Gastrocnemius medialis (tissue), 4 donors: Measurements from ENCODE around the gene AADACL3. TPM values are rescaled to one million over a fixed set of nuclear protein-coding genes. Genes with fewer than 3 reads are reported as not detected.
"Not testable (repeated sequence)": the region's sequence is repeated elsewhere in the genome, so short reads cannot be mapped to it uniquely, and the experiment has no call there.

Experiments
- ATAC-seq, 2 donors: fragments of 150-250 bp; one replicate each; pipeline ENCODE4 v1.9.1; 2016
- DNase-seq, 2 donors: peaks; one replicate each; pipeline ENCODE4 v3.0.0-alpha.2; 2019
- H3K27ac ChIP-seq, 4 donors: fragments of 200-600 bp; sonication (generic); 1 replicate in 1 of 4; 2 replicates in 3 of 4; pipeline ENCODE4 v1.5.1; 2016 to 2018; ENCODE audit warnings: mild to moderate bottlenecking in 2 of 4, moderate library complexity in 1 of 4
- H3K27me3 ChIP-seq, 3 donors: fragments of 200-600 bp; sonication (generic) in 2 of 3; 1 replicate in 1 of 3; 2 replicates in 2 of 3; pipeline versions ENCODE4 v1.5.1 to v1.6.0; 2016 to 2019; ENCODE audit warnings: mild to moderate bottlenecking in 1 of 3, moderate library complexity in 1 of 3
- H3K36me3 ChIP-seq, 2 donors: fragments of 200-600 bp; sonication (generic) in 1 of 2; one replicate each; pipeline ENCODE4 v1.5.1; 2017 to 2018
- H3K4me1 ChIP-seq, 2 donors: fragments of 200-600 bp; sonication (generic) in 1 of 2; one replicate each; pipeline ENCODE4 v1.5.1; 2016 to 2017; ENCODE audit warnings: mild to moderate bottlenecking in 2 of 2
- H3K4me3 ChIP-seq, 4 donors: fragments of 200-600 bp; sonication (generic) in 3 of 4; 1 replicate in 1 of 4; 2 replicates in 3 of 4; pipeline ENCODE4 v1.5.1; 2016 to 2019; ENCODE audit warnings: mild to moderate bottlenecking in 2 of 4
- H3K9me3 ChIP-seq, 3 donors: fragments of 200-600 bp; sonication (generic) in 2 of 3; 1 replicate in 1 of 3; 2 replicates in 2 of 3; pipeline ENCODE4 v1.5.1; 2016 to 2019
- POLR2A ChIP-seq, 2 donors: fragments of 450-650 bp; IDR thresholded peaks; one replicate each; pipeline ENCODE4 v1.6.1; 2017; ENCODE audit warnings: antibody characterized with exemption in 2 of 2, mild to moderate bottlenecking in 2 of 2, moderate library complexity in 2 of 2
- in situ Hi-C, 4 donors: fragments of 200-750 bp; cut with MboI; loops; one replicate each; pipeline versions ENCODE4 v1.15.0 to v1.8.0; 2017; ENCODE audit warnings: low sequenced_read_pairs in 4 of 4
- intact Hi-C: fragments of 100-400 bp; cut with DNase I; formaldehyde crosslinking; loops from one replicate; pipeline ENCODE4 v1.15.1; 2023; ENCODE audit warnings: low total_unique reads
- total RNA-seq, 4 donors: library from RNA; depleted of rRNA; stranded (reverse); fragments of >200 nt; gene quantifications; one replicate each; pipeline versions ENCODE4 v1.1.0 to v1.2.3, GENCODE V29; 2016
- TF ChIP-seq, protein P1 (sequence below), 5 experiments: fragments of 450-650 bp in 3 of 5; fragments of 200-600 bp in 2 of 5; sonication (generic) in 2 of 5; IDR thresholded peaks in 4 of 5; conservative IDR thresholded peaks in 1 of 5; 1 replicate in 4 of 5; 2 replicates in 1 of 5; pipeline ENCODE4 v1.5.1; 2016 to 2019; ENCODE audit warnings: antibody characterized with exemption in 5 of 5, mild to moderate bottlenecking in 3 of 5, moderate library complexity in 3 of 5

The AADACL3 gene, protein sequence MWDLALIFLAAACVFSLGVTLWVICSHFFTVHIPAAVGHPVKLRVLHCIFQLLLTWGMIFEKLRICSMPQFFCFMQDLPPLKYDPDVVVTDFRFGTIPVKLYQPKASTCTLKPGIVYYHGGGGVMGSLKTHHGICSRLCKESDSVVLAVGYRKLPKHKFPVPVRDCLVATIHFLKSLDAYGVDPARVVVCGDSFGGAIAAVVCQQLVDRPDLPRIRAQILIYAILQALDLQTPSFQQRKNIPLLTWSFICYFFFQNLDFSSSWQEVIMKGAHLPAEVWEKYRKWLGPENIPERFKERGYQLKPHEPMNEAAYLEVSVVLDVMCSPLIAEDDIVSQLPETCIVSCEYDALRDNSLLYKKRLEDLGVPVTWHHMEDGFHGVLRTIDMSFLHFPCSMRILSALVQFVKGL
- total RNA-seq: not detected

DNA sequence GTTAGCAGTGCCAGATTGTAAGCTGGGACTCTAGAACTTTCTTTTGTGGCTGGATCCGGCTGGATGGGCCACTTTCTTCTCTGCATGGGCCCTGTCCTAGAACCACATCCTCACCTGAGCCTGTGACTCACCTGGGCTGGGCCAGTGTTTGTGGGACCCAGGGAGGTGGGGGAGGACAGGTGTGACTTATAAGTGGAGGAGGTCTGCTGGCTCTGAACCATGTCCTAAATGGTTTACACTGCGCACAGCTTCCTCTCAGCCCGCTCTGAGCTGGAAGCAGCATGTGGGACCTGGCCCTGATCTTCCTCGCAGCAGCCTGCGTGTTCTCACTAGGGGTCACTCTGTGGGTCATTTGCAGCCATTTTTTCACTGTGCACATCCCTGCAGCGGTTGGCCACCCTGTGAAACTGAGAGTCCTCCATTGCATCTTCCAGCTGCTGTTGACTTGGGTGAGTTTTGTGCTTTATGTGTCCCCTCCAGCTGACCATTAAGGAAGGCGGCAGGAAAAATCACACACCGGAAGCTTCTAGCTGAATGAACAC lies at the start of gene AADACL3:
TSS of gene AADACL3 (plus strand) at position 215 of the 542 bp plus-strand sequence. CDS start at position 282, 67 bp downstream.
- Histone ChIP-seq H3K4me1 (no peaks in the 10 kb centered on the region), H3K9me3 (no peaks in the 10 kb centered on the region), H3K36me3 (no peaks in the 10 kb centered on the region), H3K27ac (no peak within 1 kb of the TSS), H3K4me3 (no peak within 1 kb of the TSS), H3K27me3 (no peaks in the 10 kb centered on the region)
- no peak for DNase-seq
- intact Hi-C loops (no loop called here), in situ Hi-C loops (no loop called here)
- ATAC-seq: no peak
- TF ChIP-seq, protein P1, sequence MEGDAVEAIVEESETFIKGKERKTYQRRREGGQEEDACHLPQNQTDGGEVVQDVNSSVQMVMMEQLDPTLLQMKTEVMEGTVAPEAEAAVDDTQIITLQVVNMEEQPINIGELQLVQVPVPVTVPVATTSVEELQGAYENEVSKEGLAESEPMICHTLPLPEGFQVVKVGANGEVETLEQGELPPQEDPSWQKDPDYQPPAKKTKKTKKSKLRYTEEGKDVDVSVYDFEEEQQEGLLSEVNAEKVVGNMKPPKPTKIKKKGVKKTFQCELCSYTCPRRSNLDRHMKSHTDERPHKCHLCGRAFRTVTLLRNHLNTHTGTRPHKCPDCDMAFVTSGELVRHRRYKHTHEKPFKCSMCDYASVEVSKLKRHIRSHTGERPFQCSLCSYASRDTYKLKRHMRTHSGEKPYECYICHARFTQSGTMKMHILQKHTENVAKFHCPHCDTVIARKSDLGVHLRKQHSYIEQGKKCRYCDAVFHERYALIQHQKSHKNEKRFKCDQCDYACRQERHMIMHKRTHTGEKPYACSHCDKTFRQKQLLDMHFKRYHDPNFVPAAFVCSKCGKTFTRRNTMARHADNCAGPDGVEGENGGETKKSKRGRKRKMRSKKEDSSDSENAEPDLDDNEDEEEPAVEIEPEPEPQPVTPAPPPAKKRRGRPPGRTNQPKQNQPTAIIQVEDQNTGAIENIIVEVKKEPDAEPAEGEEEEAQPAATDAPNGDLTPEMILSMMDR (IDR thresholded peaks at IDR 0.05 in 4 of 5, conservative IDR thresholded peaks at IDR 0.05 in 1 of 5): no peak
- no peak for TF ChIP-seq POLR2A (IDR thresholded peaks at IDR 0.05)

DNA sequence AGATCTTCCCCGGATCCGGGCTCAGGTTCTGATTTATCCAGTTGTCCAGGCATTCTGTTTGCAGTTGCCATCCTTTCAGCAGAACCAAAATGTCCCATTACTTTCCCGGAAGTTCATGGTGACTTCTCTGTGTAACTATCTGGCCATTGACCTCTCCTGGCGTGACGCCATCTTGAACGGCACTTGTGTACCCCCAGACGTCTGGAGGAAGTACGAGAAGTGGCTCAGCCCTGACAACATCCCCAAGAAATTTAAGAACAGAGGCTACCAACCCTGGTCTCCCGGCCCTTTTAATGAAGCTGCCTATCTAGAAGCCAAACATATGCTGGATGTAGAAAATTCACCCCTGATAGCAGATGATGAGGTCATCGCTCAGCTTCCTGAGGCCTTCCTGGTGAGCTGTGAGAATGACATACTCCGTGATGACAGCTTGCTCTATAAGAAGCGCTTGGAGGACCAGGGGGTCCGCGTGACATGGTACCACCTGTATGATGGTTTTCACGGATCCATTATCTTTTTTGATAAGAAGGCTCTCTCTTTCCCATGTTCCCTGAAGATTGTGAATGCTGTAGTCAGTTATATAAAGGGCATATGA lies 49.7 kb upstream of the AADACL3 start:
- Histone ChIP-seq H3K9me3 (no peaks in the 10 kb centered on the region), H3K4me1 (peaks cover 27 to 29% of the 10 kb centered on the region in 2 donors), H3K27me3 (no peaks in the 10 kb centered on the region), H3K27ac (no peak overlapping the region), H3K36me3 (no peaks in the 10 kb centered on the region), H3K4me3 (no peak overlapping the region)
- in situ Hi-C loops (loop anchor here in 1 of 4 donors (10.0 kb wide), 1 partner anchor 351 kb away; no protein-coding TSS in a partner anchor), intact Hi-C loops (loop anchor here (5.0 kb wide), 3 partner anchors 214 to 674 kb away; partner anchors contain the start of gene VPS13D)
- ATAC-seq (no peak), DNase-seq (no peak)
- TF ChIP-seq POLR2A (IDR thresholded peaks at IDR 0.05): no peak
- TF ChIP-seq, protein P1 (IDR thresholded peaks at IDR 0.05 in 4 of 5, conservative IDR thresholded peaks at IDR 0.05 in 1 of 5): no peak

DNA sequence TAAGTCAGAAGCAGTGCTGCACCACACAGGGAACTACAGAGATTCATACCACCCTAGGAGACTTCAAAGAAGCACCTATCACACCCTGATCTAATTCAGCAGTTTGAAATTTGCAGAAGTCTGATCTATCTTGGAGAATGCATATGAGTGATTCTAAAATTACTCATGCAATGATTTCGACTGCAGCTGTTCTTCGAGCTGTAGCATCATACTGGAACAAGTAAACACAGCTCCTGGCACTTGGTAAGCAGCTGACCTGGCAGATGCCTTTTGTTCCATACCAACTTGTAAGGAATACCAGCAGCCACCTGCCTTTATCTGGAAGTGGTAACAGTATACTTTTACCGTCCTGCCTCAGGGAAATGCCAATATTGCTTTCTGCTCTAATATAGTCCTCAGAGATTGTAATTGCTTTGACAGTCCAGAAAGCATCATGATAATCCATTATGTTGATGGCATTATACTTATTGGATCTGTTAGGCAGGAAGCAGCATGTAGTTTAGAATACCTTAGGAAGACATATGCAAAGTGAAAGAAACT lies 46.3 kb upstream of the AADACL3 start:
- H3K27me3 ChIP-seq: no peaks in the 10 kb centered on the region
- in situ Hi-C loops: loop anchor here in 1 of 4 donors (10.0 kb wide), 1 partner anchor 355 kb away; no protein-coding TSS in a partner anchor
- intact Hi-C loops: loop anchor here (5.0 to 10.0 kb wide), 4 partner anchors 217 to 835 kb away; partner anchors contain the start of gene VPS13D
- peak; percentile 95 to 98 for ATAC-seq
- peaks cover 30 to 33% of the 10 kb centered on the region in 2 donors for H3K4me1 ChIP-seq
- no peaks in the 10 kb centered on the region for H3K9me3 ChIP-seq
- TF ChIP-seq, protein P1 (IDR thresholded peaks at IDR 0.05 in 4 of 5, conservative IDR thresholded peaks at IDR 0.05 in 1 of 5): peak in 1 of 5 experiments; percentile 9
- peak in 1 of 2 donors; percentile 52 for TF ChIP-seq POLR2A (IDR thresholded peaks at IDR 0.05)
- peak; percentile 90 to 93 for DNase-seq
- H3K36me3 ChIP-seq: no peaks in the 10 kb centered on the region
- H3K27ac ChIP-seq: peak overlapping the region; percentile 89 to 97 (median 96)
- no peak overlapping the region for H3K4me3 ChIP-seq

DNA sequence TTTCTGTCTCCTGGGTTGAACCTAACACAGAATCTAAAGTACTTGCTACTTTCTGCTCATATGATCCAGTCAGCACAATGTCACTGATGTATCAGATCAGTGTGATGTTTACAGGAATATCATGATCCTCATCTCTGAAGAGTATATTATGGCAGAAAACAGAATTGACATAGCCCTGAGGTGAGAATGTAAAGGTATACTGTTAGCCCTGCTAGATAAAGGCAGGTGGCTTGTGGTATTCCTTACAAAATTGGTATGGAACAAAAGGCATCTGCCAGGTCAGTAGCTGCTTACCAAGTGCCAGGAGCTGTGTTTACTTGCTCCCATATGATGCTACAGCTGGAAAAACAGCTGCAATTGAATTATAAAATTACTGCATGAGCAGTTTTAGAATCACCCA lies 41.6 kb upstream of the AADACL3 start:
- Histone ChIP-seq H3K27me3 (no peaks in the 10 kb centered on the region), H3K4me1 (peaks cover 51 to 53% of the 10 kb centered on the region in 2 donors), H3K4me3 (no peak overlapping the region), H3K9me3 (no peaks in the 10 kb centered on the region), H3K27ac (peak overlapping the region; percentile 4 to 91 (median 43)), H3K36me3 (no peaks in the 10 kb centered on the region)
- DNase-seq (no peak), ATAC-seq (peak in 1 of 2 donors; percentile 17)
- in situ Hi-C loops (no loop called here), intact Hi-C loops (loop anchor here (10.0 kb wide), 1 partner anchor 830 kb away; no protein-coding TSS in a partner anchor)
- TF ChIP-seq POLR2A (IDR thresholded peaks at IDR 0.05): peak in 1 of 2 donors; percentile 0
- TF ChIP-seq, protein P1 (IDR thresholded peaks at IDR 0.05 in 4 of 5, conservative IDR thresholded peaks at IDR 0.05 in 1 of 5): no peak

DNA sequence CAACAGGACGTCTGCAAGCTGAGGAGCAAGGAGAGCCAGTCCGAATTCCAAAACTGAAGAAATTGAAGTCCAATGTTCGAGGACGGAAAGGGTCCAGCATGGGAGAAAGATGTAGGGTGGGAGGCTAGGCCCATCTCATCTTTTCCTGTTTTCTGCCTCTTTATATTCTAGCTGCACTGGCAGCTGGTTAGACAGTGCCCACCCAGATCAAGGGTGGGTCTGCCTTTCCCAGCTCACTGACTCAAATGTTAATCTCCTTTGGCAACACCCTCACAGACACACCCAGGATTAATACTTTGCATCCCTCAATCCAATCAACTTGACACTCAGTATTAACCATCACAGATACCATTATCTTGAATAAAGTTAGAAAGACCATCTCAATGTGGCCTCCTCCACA lies 39.8 kb upstream of the AADACL3 start:
- H3K9me3 ChIP-seq, H3K27me3 ChIP-seq, DNase-seq, in situ Hi-C loops, H3K36me3 ChIP-seq, H3K4me3 ChIP-seq, ATAC-seq: not testable (repeated sequence)
- intact Hi-C loops: loop anchor here (10.0 kb wide), 1 partner anchor 829 kb away; no protein-coding TSS in a partner anchor
- Histone ChIP-seq H3K27ac (peak overlapping the region in 3 of 4 donors; percentile 88 to 91 (median 89)), H3K4me1 (peaks cover 35 to 38% of the 10 kb centered on the region in 2 donors)
